ENCODE results near the gene ZMIZ1. TPM values are rescaled to one million over a fixed set of nuclear protein-coding genes. Genes with fewer than 3 reads are reported as not detected.

Gene ZMIZ1
- total RNA-seq, 1 experiment from 2014 or later = 28.4 TPM

GRCh38 chr10:79056736-79057391 is 11.9 kb upstream of the ZMIZ1 start:
- Histone ChIP-seq H3K9ac (ENCODE audit: low read length) (no peak overlapping the region), H3K4me1 (ENCODE audit: control insufficient read depth in 1 of 2, insufficient read depth in 2 of 2, low read length in 2 of 2) (peaks cover 0 to 7% of the 10 kb centered on the region in 2 experiments; a peak in 1 of 4 replicates), H3K27ac (ENCODE audit: low read depth, low read length) (no peak overlapping the region), H3K36me3 (ENCODE audit: control insufficient read depth in 1 of 2, insufficient read depth in 2 of 2, low read length in 2 of 2) (no peaks in the 10 kb centered on the region), H3K27me3 (ENCODE audit: insufficient read depth, low read length) (no peaks in the 10 kb centered on the region), H4K20me1 (ENCODE audit: insufficient read depth) (no peaks in the 10 kb centered on the region), H3K9me3 (ENCODE audit: control insufficient read depth in 1 of 2, insufficient read depth in 1 of 2, low read depth in 1 of 2, low read length in 2 of 2) (no peaks in the 10 kb centered on the region), H3K4me3 (replicated peaks in 1 of 2; ENCODE audit: low read depth in 1 of 2, low read length in 2 of 2) (no peak overlapping the region), H3K79me2 (ENCODE audit: insufficient read depth, low read length) (no peaks in the 10 kb centered on the region), H3K9me2 (ENCODE audit: insufficient read depth) (no peaks in the 10 kb centered on the region), H3K4me2 (ENCODE audit: low read length) (no peak overlapping the region), H2AFZ (ENCODE audit: low read depth, low read length, poor library complexity, severe bottlenecking) (no peak overlapping the region)
- CTCF ChIA-PET = no interaction called here
- RAD21 ChIA-PET (ENCODE audit: low non-redundant PET in 1 of 2, low total read pairs in 2 of 2, uncharacterized antibody in 2 of 2, unreplicated experiment in 2 of 2) = no interaction called here
- TF ChIP-seq ZBTB33 (IDR thresholded peaks at IDR 0.05; ENCODE audit: extremely low read depth, insufficient replicate concordance, low read length) (no peak), ZNF274 (IDR thresholded peaks at IDR 0.05; ENCODE audit: low read depth, low read length) (no peak)
- POLR2A ChIA-PET = no interaction called here
- BruUV-seq (replicated peaks) = no TSS peak
- no peak for ATAC-seq
- no peak for DNase-seq (ENCODE audit: low read depth, low spot score)
- intact Hi-C loops (cut with micrococcal nuclease) = no loop called here

GRCh38 chr10:79057481-79058275 is 11.1 kb upstream of the ZMIZ1 start:
- Histone ChIP-seq H3K27me3 (ENCODE audit: insufficient read depth, low read length) (no peaks in the 10 kb centered on the region), H3K79me2 (ENCODE audit: insufficient read depth, low read length) (no peaks in the 10 kb centered on the region), H4K20me1 (ENCODE audit: insufficient read depth) (no peaks in the 10 kb centered on the region), H3K9me2 (ENCODE audit: insufficient read depth) (no peaks in the 10 kb centered on the region), H3K36me3 (ENCODE audit: control insufficient read depth in 1 of 2, insufficient read depth in 2 of 2, low read length in 2 of 2) (no peaks in the 10 kb centered on the region), H3K27ac (ENCODE audit: low read depth, low read length) (no peak overlapping the region), H3K4me2 (ENCODE audit: low read length) (no peak overlapping the region), H3K4me1 (ENCODE audit: control insufficient read depth in 1 of 2, insufficient read depth in 2 of 2, low read length in 2 of 2) (peaks cover 0 to 7% of the 10 kb centered on the region in 2 experiments; a peak in 1 of 4 replicates), H3K4me3 (replicated peaks in 1 of 2; ENCODE audit: low read depth in 1 of 2, low read length in 2 of 2) (no peak overlapping the region), H3K9me3 (ENCODE audit: control insufficient read depth in 1 of 2, insufficient read depth in 1 of 2, low read depth in 1 of 2, low read length in 2 of 2) (no peaks in the 10 kb centered on the region), H3K9ac (ENCODE audit: low read length) (no peak overlapping the region), H2AFZ (ENCODE audit: low read depth, low read length, poor library complexity, severe bottlenecking) (no peak overlapping the region)
- intact Hi-C loops (cut with micrococcal nuclease) = no loop called here
- TF ChIP-seq ZBTB33 (IDR thresholded peaks at IDR 0.05; ENCODE audit: extremely low read depth, insufficient replicate concordance, low read length) = no peak
- TF ChIP-seq JUND (IDR thresholded peaks at IDR 0.05) = no peak
- no peak for TF ChIP-seq EGR1 (IDR thresholded peaks at IDR 0.05; ENCODE audit: low read depth)
- no peak for TF ChIP-seq ZNF274 (IDR thresholded peaks at IDR 0.05; ENCODE audit: low read depth, low read length)
- no peak for TF ChIP-seq FOSL1 (IDR thresholded peaks at IDR 0.05; ENCODE audit: low read depth)
- no peak for TF ChIP-seq CTCF (IDR thresholded peaks at IDR 0.05 in 2 of 3, conservative IDR thresholded peaks at IDR 0.05 in 1 of 3; ENCODE audit: borderline replicate concordance in 1 of 3, insufficient read depth in 1 of 3, low read depth in 2 of 3, low read length in 2 of 3)
- no peak for TF ChIP-seq YY1 (IDR thresholded peaks at IDR 0.05; ENCODE audit: extremely low read depth, insufficient replicate concordance, low read depth, low read length)
- ATAC-seq = no peak
- RAD21 ChIA-PET (ENCODE audit: low non-redundant PET in 1 of 2, low total read pairs in 2 of 2, uncharacterized antibody in 2 of 2, unreplicated experiment in 2 of 2) = interaction anchor here in 1 of 2 experiments (1.1 kb wide), 1 partner anchor 22 kb away, joined by 3 read pairs; no protein-coding TSS in a partner anchor
- CTCF ChIA-PET = no interaction called here
- BruUV-seq (replicated peaks) = no TSS peak
- no peak for DNase-seq (ENCODE audit: low read depth, low spot score)
- POLR2A ChIA-PET = no interaction called here
